Astrocyte (in vitro differentiated cells and primary cell): ENCODE data around the gene DLGAP3. TPM values are rescaled to one million over a fixed set of nuclear protein-coding genes. Genes with fewer than 3 reads are reported as not detected.

Source experiments
- DNase-seq: peaks from one replicate; pipeline ENCODE4 v3.0.0-alpha.2; 2010; ENCODE audit warnings: low read depth
- FAIRE-seq: peaks from 2 replicates; lab custom pipeline; 2011; peaks lifted over from hg19 to GRCh38; lab: Jason Lieb, UNC
- H2AFZ ChIP-seq: 2 replicates; pipeline ENCODE4 v1.6.0; 2012; ENCODE audit warnings: low read depth, low read length, inconsistent platforms
- H3K27ac ChIP-seq: 2 replicates; pipeline ENCODE4 v1.5.1; 2011; ENCODE audit warnings: low read depth, low read length, inconsistent platforms
- H3K27me3 ChIP-seq: 2 replicates; pipeline ENCODE4 v1.6.0; 2011; ENCODE audit warnings: low read length, inconsistent platforms; ENCODE audit not compliant: insufficient read depth
- H3K36me3 ChIP-seq: 2 replicates; pipeline ENCODE4 v1.5.1; 2011; ENCODE audit warnings: low read length, inconsistent platforms; ENCODE audit not compliant: insufficient read depth
- H3K4me1 ChIP-seq: 2 replicates; pipeline ENCODE4 v1.5.1; 2011; ENCODE audit warnings: low read length, inconsistent platforms; ENCODE audit not compliant: insufficient read depth
- H3K4me2 ChIP-seq: 2 replicates; pipeline ENCODE4 v1.6.0; 2012; ENCODE audit warnings: low read length, inconsistent platforms
- H3K4me3 ChIP-seq: 2 replicates; pipeline ENCODE4 v1.5.1; 2011; ENCODE audit warnings: low read depth, mild to moderate bottlenecking, low read length, inconsistent platforms; ENCODE audit not compliant: insufficient read depth
- H3K79me2 ChIP-seq: 2 replicates; pipeline ENCODE4 v1.6.0; 2012; ENCODE audit warnings: mild to moderate bottlenecking, low read length, inconsistent platforms; ENCODE audit not compliant: insufficient read depth
- H3K9ac ChIP-seq: 2 replicates; pipeline ENCODE4 v1.6.0; 2012; ENCODE audit warnings: mild to moderate bottlenecking, low read length, inconsistent platforms
- H3K9me3 ChIP-seq: 2 replicates; pipeline ENCODE4 v1.5.1; 2012; ENCODE audit warnings: low read depth, mild to moderate bottlenecking, low read length, inconsistent platforms; ENCODE audit not compliant: insufficient read depth
- H4K20me1 ChIP-seq: 2 replicates; pipeline ENCODE4 v1.6.0; 2012; ENCODE audit warnings: low read length, inconsistent platforms; ENCODE audit not compliant: insufficient read depth
- H3K27ac Mint-ChIP-seq: one replicate; pipeline ENCODE4 v1.8.0; 2021; ENCODE audit warnings: mild to moderate bottlenecking, mixed read lengths; ENCODE audit not compliant: unreplicated experiment
- H3K27me3 Mint-ChIP-seq: one replicate; pipeline ENCODE4 v1.8.0; 2021; ENCODE audit warnings: low read depth, mixed read lengths; ENCODE audit not compliant: unreplicated experiment
- H3K36me3 Mint-ChIP-seq: one replicate; pipeline ENCODE4 v1.8.0; 2021; ENCODE audit warnings: low read depth, mixed read lengths; ENCODE audit not compliant: unreplicated experiment
- H3K4me1 Mint-ChIP-seq: one replicate; pipeline ENCODE4 v1.8.0; 2021; ENCODE audit warnings: low read depth, mixed read lengths; ENCODE audit not compliant: unreplicated experiment
- H3K4me3 Mint-ChIP-seq: one replicate; pipeline ENCODE4 v1.8.0; 2021; ENCODE audit warnings: mild to moderate bottlenecking, moderate library complexity, mixed read lengths; ENCODE audit not compliant: unreplicated experiment
- H3K9me3 Mint-ChIP-seq: one replicate; pipeline ENCODE4 v1.8.0; 2021; ENCODE audit warnings: mild to moderate bottlenecking, mixed read lengths; ENCODE audit not compliant: unreplicated experiment
- CTCF ChIP-seq: IDR thresholded peaks from 2 replicates; pipeline ENCODE4 v1.5.1; 2011; ENCODE audit warnings: low read depth, mild to moderate bottlenecking, inconsistent platforms, low read length, moderate library complexity; ENCODE audit not compliant: insufficient read depth
- EZH2 ChIP-seq: IDR thresholded peaks from 2 replicates; pipeline ENCODE4 v1.6.1; 2012; ENCODE audit warnings: mild to moderate bottlenecking, low read length, inconsistent platforms; ENCODE audit not compliant: insufficient read depth
- total RNA-seq: library from RNA; stranded (reverse); gene quantifications from 2 replicates; pipeline ENCODE4 v1.2.1, GENCODE V29; 2021

DLGAP3 gene
- total RNA-seq, 1 donor from 2014 or later, result 2.7 TPM

GRCh38 chr1:34928066-34928696 lies 1.3 kb downstream of the DLGAP3 start:
- Histone ChIP-seq H4K20me1 (peaks cover 4% of the 10 kb centered on the region), H2AFZ (no peak overlapping the region), H3K9me3 (peaks cover 4% of the 10 kb centered on the region), H3K4me2 (peak overlapping the region; percentile 84), H3K27me3 (peaks cover 60% of the 10 kb centered on the region), H3K79me2 (no peaks in the 10 kb centered on the region), H3K4me1 (peaks cover 12% of the 10 kb centered on the region), H3K27ac (no peak overlapping the region), H3K9ac (no peak overlapping the region), H3K4me3 (no peak overlapping the region), H3K36me3 (no peaks in the 10 kb centered on the region)
- H3K9me3 Mint-ChIP-seq, result no peaks in the 10 kb centered on the region
- no peak for TF ChIP-seq CTCF
- TF ChIP-seq EZH2, result no peak
- H3K27ac Mint-ChIP-seq, result no peak overlapping the region
- peaks cover 3% of the 10 kb centered on the region for H3K4me1 Mint-ChIP-seq
- H3K4me3 Mint-ChIP-seq, result peak overlapping the region; percentile 90
- DNase-seq, result no peak
- H3K36me3 Mint-ChIP-seq, result peaks cover 4% of the 10 kb centered on the region
- H3K27me3 Mint-ChIP-seq, result peaks cover 69% of the 10 kb centered on the region
- no peak for FAIRE-seq

- peaks cover 60% of the 10 kb centered on the region for H3K27me3 ChIP-seq
- no peak overlapping the region for H3K27ac ChIP-seq
- no peak overlapping the region for H3K9ac ChIP-seq
- Mint-ChIP-seq H3K9me3 (no peaks in the 10 kb centered on the region), H3K4me1 (peaks cover 3% of the 10 kb centered on the region), H3K36me3 (peaks cover 4% of the 10 kb centered on the region), H3K27ac (no peak overlapping the region), H3K4me3 (no peak overlapping the region), H3K27me3 (peaks cover 71% of the 10 kb centered on the region)
- H3K4me1 ChIP-seq, result peaks cover 12% of the 10 kb centered on the region
- no peaks in the 10 kb centered on the region for H3K36me3 ChIP-seq
- DNase-seq, result no peak
- peaks cover 4% of the 10 kb centered on the region for H4K20me1 ChIP-seq
- no peak overlapping the region for H3K4me2 ChIP-seq
- no peak for FAIRE-seq
- peaks cover 4% of the 10 kb centered on the region for H3K9me3 ChIP-seq
- no peak overlapping the region for H3K4me3 ChIP-seq
- H2AFZ ChIP-seq, result no peak overlapping the region
- H3K79me2 ChIP-seq, result no peaks in the 10 kb centered on the region
- TF ChIP-seq EZH2, result no peak
- no peak for TF ChIP-seq CTCF
Observed at GRCh38 chr1:34927316-34927715, 2.1 kb downstream of the DLGAP3 start.

GRCh38 chr1:34926894-34927293 lies 2.6 kb downstream of the DLGAP3 start:
- Histone ChIP-seq H3K79me2 (no peaks in the 10 kb centered on the region), H3K27me3 (peaks cover 58% of the 10 kb centered on the region), H3K4me3 (no peak overlapping the region), H2AFZ (no peak overlapping the region), H3K4me2 (no peak overlapping the region), H3K4me1 (peaks cover 12% of the 10 kb centered on the region), H3K9me3 (peaks cover 4% of the 10 kb centered on the region), H4K20me1 (peaks cover 4% of the 10 kb centered on the region), H3K36me3 (no peaks in the 10 kb centered on the region), H3K27ac (no peak overlapping the region), H3K9ac (no peak overlapping the region)
- Mint-ChIP-seq H3K4me3 (no peak overlapping the region), H3K4me1 (peaks cover 3% of the 10 kb centered on the region), H3K9me3 (no peaks in the 10 kb centered on the region), H3K27ac (no peak overlapping the region), H3K27me3 (peaks cover 76% of the 10 kb centered on the region), H3K36me3 (peaks cover 4% of the 10 kb centered on the region)
- FAIRE-seq (no peak), DNase-seq (no peak)
- TF ChIP-seq EZH2, result no peak
- no peak for TF ChIP-seq CTCF
